RPMI7951 (cell line): ENCODE results near the gene ALPG. TPM values are rescaled to one million over a fixed set of nuclear protein-coding genes. Genes with fewer than 3 reads are reported as not detected.
"Not testable (repeated sequence)": the region's sequence is repeated elsewhere in the genome, so short reads cannot be mapped to it uniquely, and the experiment has no call there.

Source experiments
- DNase-seq: peaks from one replicate; pipeline ENCODE4 v3.0.0-alpha.2; 2012; ENCODE audit warnings: low read depth
- total RNA-seq: library from RNA; depleted of rRNA; stranded (reverse); fragments of >200 nt; shearing (Covaris generic); gene quantifications from 2 replicates; pipeline ENCODE4 v1.2.3, GENCODE V29; 2014

Gene ALPG
- total RNA-seq, 1 experiment from 2014 or later: not detected

GRCh38 chr2:232440220-232441018 is 33.8 kb downstream of the ALPG start:
- DNase-seq: peak; percentile 54

GRCh38 chr2:232441147-232441651 is 34.6 kb downstream of the ALPG start:
- no peak for DNase-seq

GRCh38 chr2:232441922-232442321 is 35.3 kb downstream of the ALPG start:
- not testable (repeated sequence) for DNase-seq

GRCh38 chr2:232442431-232442830 is 35.8 kb downstream of the ALPG start:
- not testable (repeated sequence) for DNase-seq

- DNase-seq: not testable (repeated sequence)
These were observed 36.4 kb downstream of the ALPG start for GRCh38 chr2:232443047-232443446.

- DNase-seq: not testable (repeated sequence)
These were observed 37.2 kb downstream of the ALPG start for GRCh38 chr2:232443669-232444408.

GRCh38 chr2:232444409-232445148 is 37.9 kb downstream of the ALPG start:
- peak; percentile 52 for DNase-seq

GRCh38 chr2:232445149-232445885 is 38.7 kb downstream of the ALPG start:
- not testable (repeated sequence) for DNase-seq

GRCh38 chr2:232446266-232446777 is 39.7 kb downstream of the ALPG start:
- DNase-seq: not testable (repeated sequence)

GRCh38 chr2:232447091-232447620 is 40.5 kb downstream of the ALPG start:
- DNase-seq: no peak

- no peak for DNase-seq
These were observed 41.1 kb downstream of the ALPG start for GRCh38 chr2:232447638-232448303.

GRCh38 chr2:232448304-232448690 is 41.7 kb downstream of the ALPG start:
- no peak for DNase-seq

GRCh38 chr2:232449964-232450363 is 43.3 kb downstream of the ALPG start:
- DNase-seq: no peak

GRCh38 chr2:232451645-232452044 is 45.0 kb downstream of the ALPG start:
- not testable (repeated sequence) for DNase-seq

GRCh38 chr2:232454630-232455029 is 48.0 kb downstream of the ALPG start:
- DNase-seq: no peak

GRCh38 chr2:232455426-232456255 is 49.0 kb downstream of the ALPG start, which contains the start of gene ALPI:
Gene ALPI (plus strand): TSS chr2:232456153. CDS start chr2:232456200, 47 bp downstream.
- DNase-seq: no peak

- no peak for DNase-seq
These were observed 49.9 kb downstream of the ALPG start for GRCh38 chr2:232456296-232457120.
